A549 (cell line): ENCODE measurements around the gene PCSK5. TPM values are rescaled to one million over a fixed set of nuclear protein-coding genes. Genes with fewer than 3 reads are reported as not detected.
A peak's percentile ranks its signal among the peaks of the same experiment; 100 is the strongest.

Source experiments
- ATAC-seq, 2 experiments: fragments of 200-7000 bp in 1 of 2; fragments of >200 bp in 1 of 2; cut with Nextera tagmentation in 1 of 2; cut with Tn5 transposase in 1 of 2; 3 replicates each; pipeline versions ENCODE4 v1.8.0 to v1.9.1; 2018 to 2020; ENCODE audit warnings: mild to moderate bottlenecking in 1 of 2, moderate library complexity in 1 of 2
- CTCF ChIA-PET: fragments of 300-600 bp; sonication (Branson Sonifier 250); formaldehyde crosslinking; extraction: SDS; loops from one replicate; lab custom pipeline; 2021; ENCODE audit warnings: antibody characterized with exemption, inconsistent platforms; lab: Yijun Ruan, JAX
- POLR2A ChIA-PET: fragments of 350-600 bp; formaldehyde crosslinking; extraction: SDS; loops from one replicate; lab custom pipeline; 2021; ENCODE audit warnings: antibody characterized with exemption, inconsistent platforms; lab: Yijun Ruan, JAX
- DNase-seq, 2 experiments: peaks; one replicate each; pipeline versions ENCODE4 v3.0.0 to v3.0.0-alpha.2; 2011 to 2016; ENCODE audit warnings: low read depth in 1 of 2, low spot score in 1 of 2
- FAIRE-seq: peaks from 2 replicates; lab custom pipeline; 2011; peaks lifted over from hg19 to GRCh38; lab: Jason Lieb, UNC
- H3K27ac ChIP-seq, 2 experiments: fragments of >200 bp; sonication (Bioruptor Twin); formaldehyde crosslinking; 3 replicates each; pipeline ENCODE4 v1.5.1; 2016 to 2017
- H3K4me1 ChIP-seq: fragments of >200 bp; sonication (Bioruptor Twin); formaldehyde crosslinking; 3 replicates; pipeline ENCODE4 v1.6.1; 2016
- H3K4me2 ChIP-seq: fragments of >200 bp; sonication (Bioruptor Twin); formaldehyde crosslinking; 3 replicates; pipeline ENCODE4 v1.6.1; 2016
- H3K4me3 ChIP-seq: fragments of >200 bp; sonication (Bioruptor Twin); formaldehyde crosslinking; 3 replicates; pipeline ENCODE4 v1.5.1; 2016
- H3K9me3 ChIP-seq: fragments of >200 bp; sonication (Bioruptor Twin); formaldehyde crosslinking; 3 replicates; pipeline ENCODE4 v1.6.1; 2016
- BCL3 ChIP-seq: fragments of >200 bp; sonication (Bioruptor Twin); formaldehyde crosslinking; IDR thresholded peaks from 3 replicates; pipeline ENCODE4 v1.6.1; 2016
- CBX2 ChIP-seq: fragments of 200-600 bp; sonication (generic); IDR thresholded peaks from 2 replicates; pipeline ENCODE4 v1.6.1; 2016; ENCODE audit warnings: low read depth, mild to moderate bottlenecking, borderline replicate concordance
- CHD2 ChIP-seq: fragments of 150-350 bp; IDR thresholded peaks from 2 replicates; pipeline ENCODE4 v1.6.1; 2014; ENCODE audit warnings: low read length; ENCODE audit not compliant: partially characterized antibody
- EHMT2 ChIP-seq: fragments of 200-600 bp; sonication (generic); IDR thresholded peaks from 2 replicates; pipeline ENCODE4 v1.6.1; 2016; ENCODE audit warnings: antibody characterized with exemption, low read depth, mild to moderate bottlenecking, moderate library complexity
- ELK1 ChIP-seq: fragments of 150-350 bp; IDR thresholded peaks from 2 replicates; pipeline ENCODE4 v1.6.1; 2014; ENCODE audit warnings: low read depth, mild to moderate bottlenecking, low read length
- ESRRA ChIP-seq: fragments of 150-350 bp; IDR thresholded peaks from 2 replicates; pipeline ENCODE4 v1.6.1; 2014; ENCODE audit warnings: mild to moderate bottlenecking, low read length, borderline replicate concordance
- FOSL2 ChIP-seq, 2 experiments: fragments of 450-650 bp in 1 of 2; fragments of >200 bp in 1 of 2; sonication (Bioruptor Twin) in 1 of 2; formaldehyde crosslinking; IDR thresholded peaks; 2 replicates each; pipeline versions ENCODE4 v1.5.0 to v1.6.1; 2016 to 2020; ENCODE audit warnings: mild to moderate bottlenecking in 1 of 2, moderate library complexity in 1 of 2
- FOXS1 ChIP-seq: fragments of 250-450 bp; sonication (Bioruptor Pico); IDR thresholded peaks from 2 replicates; pipeline ENCODE4 v1.5.0; 2020; ENCODE audit warnings: mild to moderate bottlenecking, moderate library complexity
- HDAC2 ChIP-seq: fragments of 200-600 bp; sonication (generic); IDR thresholded peaks from 2 replicates; pipeline ENCODE4 v1.6.1; 2016
- HES2 ChIP-seq: fragments of >200 bp; sonication (Bioruptor Twin); formaldehyde crosslinking; IDR thresholded peaks from 2 replicates; pipeline ENCODE4 v1.6.1; 2016
- HEYL ChIP-seq: fragments of 250-450 bp; sonication (Bioruptor Pico); IDR thresholded peaks from 2 replicates; pipeline ENCODE4 v1.8.0; 2021; ENCODE audit warnings: mild to moderate bottlenecking, moderate library complexity
- JUN ChIP-seq, 2 experiments: fragments of >200 bp; sonication (Bioruptor Twin); formaldehyde crosslinking; IDR thresholded peaks; 2 replicates in 1 of 2; 3 replicates in 1 of 2; pipeline ENCODE4 v1.6.1; 2016 to 2017
- MAX ChIP-seq: IDR thresholded peaks from 2 replicates; pipeline ENCODE4 v1.6.1; 2012
- MYC ChIP-seq: IDR thresholded peaks from 2 replicates; pipeline ENCODE4 v1.6.1; 2012; ENCODE audit warnings: mild to moderate bottlenecking, inconsistent platforms, low read length, improper control_type of control experiment, borderline replicate concordance
- NPAS2 ChIP-seq: fragments of 250-450 bp; sonication (Bioruptor Pico); IDR thresholded peaks from 2 replicates; pipeline ENCODE4 v1.8.0; 2022; ENCODE audit warnings: mild to moderate bottlenecking, moderate library complexity, borderline replicate concordance
- NR3C1 ChIP-seq: fragments of >200 bp; sonication (Bioruptor Twin); formaldehyde crosslinking; IDR thresholded peaks from 3 replicates; pipeline ENCODE4 v1.6.1; 2017
- POLR2A ChIP-seq: IDR thresholded peaks from 2 replicates; pipeline ENCODE4 v1.6.1; 2012; ENCODE audit warnings: mild to moderate bottlenecking, low read length
- POLR2AphosphoS2 ChIP-seq: conservative IDR thresholded peaks from 2 replicates; pipeline ENCODE4 v1.6.1; 2012; ENCODE audit warnings: low read length, improper control_type of control experiment, inconsistent platforms
- RARB ChIP-seq: fragments of 250-450 bp; sonication (Bioruptor Pico); IDR thresholded peaks from 2 replicates; pipeline ENCODE4 v1.8.0; 2021; ENCODE audit warnings: mild to moderate bottlenecking, moderate library complexity
- RCOR1 ChIP-seq: fragments of 150-350 bp; IDR thresholded peaks from 2 replicates; pipeline ENCODE4 v1.6.1; 2014; ENCODE audit warnings: antibody characterized with exemption, low read length, low read depth
- REST ChIP-seq: fragments of 200-600 bp; sonication (generic); IDR thresholded peaks from 2 replicates; pipeline ENCODE4 v1.6.1; 2016; ENCODE audit warnings: antibody characterized with exemption, mild to moderate bottlenecking, moderate library complexity
- SMC3 ChIP-seq: fragments of >200 bp; sonication (Bioruptor Twin); formaldehyde crosslinking; IDR thresholded peaks from 3 replicates; pipeline ENCODE4 v1.6.1; 2018; ENCODE audit warnings: inconsistent platforms
- TFCP2L1 ChIP-seq: fragments of 250-450 bp; sonication (Bioruptor Pico); IDR thresholded peaks from 2 replicates; pipeline ENCODE4 v1.5.0; 2021; ENCODE audit warnings: mild to moderate bottlenecking
- TP53 ChIP-seq: fragments of 250-450 bp; sonication (Bioruptor Pico); IDR thresholded peaks from 2 replicates; pipeline ENCODE4 v1.5.0; 2021; ENCODE audit warnings: mild to moderate bottlenecking, moderate library complexity
- ZC3H11A ChIP-seq: fragments of 450-650 bp; IDR thresholded peaks from 2 replicates; pipeline ENCODE4 v1.6.1; 2014; ENCODE audit warnings: antibody characterized with exemption, mild to moderate bottlenecking
- whole genome bisulfite sequencing: methylation state at CpG from one replicate; pipeline ENCODE4 v1.1.6; 2017; ENCODE audit errors: missing lambda C conversion rate; 5-methylcytosine and 5-hydroxymethylcytosine counted together
- polyA plus RNA-seq, 4 experiments: library from polyadenylated mRNA; depleted of rRNA in 3 of 4; stranded (reverse); fragments of >200 nt; fragmentation: RNase III in 1 of 4; extraction: RNeasy Plus Mini Kit Qiagen cat#74134 plus additional on column Dnase treatment in 1 of 4; gene quantifications; 2 replicates in 3 of 4; 3 replicates in 1 of 4; pipeline ENCODE4 v1.2.3, GENCODE V29; 2011 to 2017

Gene PCSK5
- polyA plus RNA-seq, 2 of the 4 experiments (the other 2 are of a cell fraction), result 1.3 to 6.7 TPM

GRCh38 chr9:75935591-75935990 is 45.1 kb downstream of the PCSK5 start:
- ATAC-seq (no peak), FAIRE-seq (peak; percentile 7)

GRCh38 chr9:75937521-75938258 is 47.2 kb downstream of the PCSK5 start:
- Histone ChIP-seq H3K27ac (no peak overlapping the region), H3K4me3 (no peak overlapping the region), H3K9me3 (no peaks in the 10 kb centered on the region), H3K4me2 (no peak overlapping the region), H3K4me1 (no peaks in the 10 kb centered on the region)
- FAIRE-seq (no peak), ATAC-seq (no peak), DNase-seq (no peak)
- TF ChIP-seq POLR2AphosphoS2 (no peak), POLR2A (no peak), REST (no peak), TFCP2L1 (CRISPR knock-in tag) (no peak), SMC3 (no peak), HDAC2 (no peak), MYC (no peak), TP53 (CRISPR knock-in tag) (no peak), HES2 (no peak), NPAS2 (CRISPR knock-in tag) (no peak), RARB (CRISPR knock-in tag) (no peak), HEYL (no peak), ZC3H11A (no peak), ELK1 (no peak), MAX (no peak), ESRRA (no peak), RCOR1 (no peak), BCL3 (no peak), FOXS1 (CRISPR knock-in tag) (no peak)
- ChIA-PET POLR2A (no interaction called here), CTCF (interaction anchor here (1.3 kb wide), 1 partner anchor 9 kb away, joined by 5 read pairs; no protein-coding TSS in a partner anchor)
- 66% methylated on average over 7 of the region's 7 CpGs for WGBS

More at GRCh38 chr9:75935591-75935990, 45.1 kb downstream of the PCSK5 start:
- H3K4me3 ChIP-seq, result no peak overlapping the region
- H3K4me2 ChIP-seq, result no peak overlapping the region
- H3K9me3 ChIP-seq, result no peaks in the 10 kb centered on the region
- CTCF ChIA-PET, result no interaction called here
- POLR2A ChIA-PET, result no interaction called here
- H3K4me1 ChIP-seq, result peaks cover 3% of the 10 kb centered on the region; the same call in 1 of the 3 replicates
- 45% methylated on average over 2 of the region's 2 CpGs for WGBS
- H3K27ac ChIP-seq, result no peak overlapping the region
- no peak for DNase-seq
- TF ChIP-seq CBX2 (no peak), HEYL (no peak), EHMT2 (no peak), HES2 (no peak), JUN (IDR thresholded peaks at IDR 0.05) (no peak), CHD2 (no peak), NR3C1 (no peak), ZC3H11A (no peak), FOSL2 (IDR thresholded peaks at IDR 0.05) (no peak), FOSL2 (CRISPR knock-in tag; IDR thresholded peaks at IDR 0.05) (no peak)
